Lower leg skin (tissue), 3 donors: ENCODE measurements around the gene UEVLD.

Experiments
- POLR2A ChIP-seq, 2 donors: fragments of 450-650 bp; IDR thresholded peaks; one replicate each; pipeline ENCODE4 v1.6.1; 2016 to 2017; ENCODE audit warnings: antibody characterized with exemption in 2 of 2, mild to moderate bottlenecking in 1 of 2, moderate library complexity in 1 of 2
- TF ChIP-seq, protein P1 (sequence below), 3 donors: fragments of 450-650 bp; IDR thresholded peaks; one replicate each; pipeline ENCODE4 v1.5.1; 2016; ENCODE audit warnings: antibody characterized with exemption in 3 of 3, mild to moderate bottlenecking in 3 of 3, moderate library complexity in 2 of 3

DNA sequence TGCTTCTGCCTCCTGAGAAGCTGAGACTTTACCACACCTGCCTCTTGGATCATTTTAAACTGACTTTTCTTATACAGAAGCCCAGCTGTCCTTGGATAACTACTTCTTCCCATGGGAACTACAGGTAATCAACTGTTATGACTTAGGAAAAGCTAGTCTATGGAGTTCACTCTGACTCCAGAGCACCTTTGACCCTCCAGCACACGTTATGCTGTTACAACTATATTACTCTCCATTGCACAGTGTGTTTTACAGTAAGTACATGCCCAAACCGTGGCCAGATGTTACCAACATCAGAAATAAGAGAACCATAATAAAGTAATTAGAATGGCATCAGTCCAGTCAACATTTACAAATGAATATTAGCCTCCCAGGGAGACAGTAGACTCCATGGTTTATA is 40.5 kb downstream of the UEVLD start:
- TF ChIP-seq, protein P1, sequence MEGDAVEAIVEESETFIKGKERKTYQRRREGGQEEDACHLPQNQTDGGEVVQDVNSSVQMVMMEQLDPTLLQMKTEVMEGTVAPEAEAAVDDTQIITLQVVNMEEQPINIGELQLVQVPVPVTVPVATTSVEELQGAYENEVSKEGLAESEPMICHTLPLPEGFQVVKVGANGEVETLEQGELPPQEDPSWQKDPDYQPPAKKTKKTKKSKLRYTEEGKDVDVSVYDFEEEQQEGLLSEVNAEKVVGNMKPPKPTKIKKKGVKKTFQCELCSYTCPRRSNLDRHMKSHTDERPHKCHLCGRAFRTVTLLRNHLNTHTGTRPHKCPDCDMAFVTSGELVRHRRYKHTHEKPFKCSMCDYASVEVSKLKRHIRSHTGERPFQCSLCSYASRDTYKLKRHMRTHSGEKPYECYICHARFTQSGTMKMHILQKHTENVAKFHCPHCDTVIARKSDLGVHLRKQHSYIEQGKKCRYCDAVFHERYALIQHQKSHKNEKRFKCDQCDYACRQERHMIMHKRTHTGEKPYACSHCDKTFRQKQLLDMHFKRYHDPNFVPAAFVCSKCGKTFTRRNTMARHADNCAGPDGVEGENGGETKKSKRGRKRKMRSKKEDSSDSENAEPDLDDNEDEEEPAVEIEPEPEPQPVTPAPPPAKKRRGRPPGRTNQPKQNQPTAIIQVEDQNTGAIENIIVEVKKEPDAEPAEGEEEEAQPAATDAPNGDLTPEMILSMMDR (IDR thresholded peaks at IDR 0.05), result no peak
- no peak for TF ChIP-seq POLR2A (IDR thresholded peaks at IDR 0.05)
